Neural crest cell (in vitro differentiated cells): ENCODE measurements around the gene NXPH4. TPM values are rescaled to one million over a fixed set of nuclear protein-coding genes. Genes with fewer than 3 reads are reported as not detected.

ENCODE experiments used
- DNase-seq: peaks from one replicate; pipeline ENCODE4 v3.0.0; 2021; ENCODE audit warnings: low read depth, mixed read lengths, low spot score
- H3K27ac Mint-ChIP-seq: one replicate; pipeline ENCODE4 v1.8.0; 2021; ENCODE audit warnings: mild to moderate bottlenecking, mixed read lengths; ENCODE audit not compliant: unreplicated experiment
- H3K27me3 Mint-ChIP-seq: 2 replicates; pipeline ENCODE4 v1.8.0; 2021; ENCODE audit warnings: low read depth, mild to moderate bottlenecking, mixed read lengths
- H3K36me3 Mint-ChIP-seq: 2 replicates; pipeline ENCODE4 v1.8.0; 2021; ENCODE audit warnings: low read depth, mild to moderate bottlenecking, mixed read lengths
- H3K4me1 Mint-ChIP-seq: 2 replicates; pipeline ENCODE4 v1.8.0; 2021; ENCODE audit warnings: mixed read lengths
- H3K4me3 Mint-ChIP-seq: one replicate; pipeline ENCODE4 v1.8.0; 2021; ENCODE audit warnings: mild to moderate bottlenecking, mixed read lengths
- H3K9me3 Mint-ChIP-seq: 2 replicates; pipeline ENCODE4 v1.8.0; 2021; ENCODE audit warnings: mixed read lengths
- CTCF ChIP-seq: fragments of 200-600 bp; sonication (generic); conservative IDR thresholded peaks from 2 replicates; pipeline ENCODE4 v1.5.0; 2021; ENCODE audit warnings: antibody characterized with exemption, mild to moderate bottlenecking
- total RNA-seq: library from RNA; stranded (reverse); gene quantifications from 2 replicates; pipeline ENCODE4 v1.2.1, GENCODE V29; 2021

The NXPH4 gene
- total RNA-seq, 1 donor from 2014 or later = 0.91 TPM

- H3K27ac Mint-ChIP-seq = no peak overlapping the region
- no peaks in the 10 kb centered on the region for H3K27me3 Mint-ChIP-seq
- no peak for TF ChIP-seq CTCF
- no peaks in the 10 kb centered on the region for H3K4me1 Mint-ChIP-seq
- no peaks in the 10 kb centered on the region for H3K36me3 Mint-ChIP-seq
- H3K4me3 Mint-ChIP-seq = no peak overlapping the region
- no peaks in the 10 kb centered on the region for H3K9me3 Mint-ChIP-seq
- DNase-seq = no peak
Observed at GRCh38 chr12:57203201-57203600, 13.4 kb upstream of the NXPH4 start.

- TF ChIP-seq CTCF = no peak
- no peak overlapping the region for H3K27ac Mint-ChIP-seq
- no peak for DNase-seq
- no peaks in the 10 kb centered on the region for H3K27me3 Mint-ChIP-seq
- H3K36me3 Mint-ChIP-seq = no peaks in the 10 kb centered on the region
- no peaks in the 10 kb centered on the region for H3K4me1 Mint-ChIP-seq
- no peak overlapping the region for H3K4me3 Mint-ChIP-seq
- no peaks in the 10 kb centered on the region for H3K9me3 Mint-ChIP-seq
Observed at GRCh38 chr12:57203791-57204190, 12.8 kb upstream of the NXPH4 start.

- no peaks in the 10 kb centered on the region for H3K36me3 Mint-ChIP-seq
- no peaks in the 10 kb centered on the region for H3K4me1 Mint-ChIP-seq
- no peak overlapping the region for H3K4me3 Mint-ChIP-seq
Observed at GRCh38 chr12:57204454-57204853, 12.1 kb upstream of the NXPH4 start.

GRCh38 chr12:57205186-57205585, 11.4 kb upstream of the NXPH4 start:
- Mint-ChIP-seq H3K36me3 (no peaks in the 10 kb centered on the region), H3K27me3 (no peaks in the 10 kb centered on the region), H3K9me3 (no peaks in the 10 kb centered on the region), H3K4me3 (no peak overlapping the region), H3K27ac (no peak overlapping the region), H3K4me1 (no peaks in the 10 kb centered on the region)
- no peak for DNase-seq
- TF ChIP-seq CTCF = no peak

More at GRCh38 chr12:57204454-57204853, 12.1 kb upstream of the NXPH4 start:
- TF ChIP-seq CTCF = no peak
- H3K9me3 Mint-ChIP-seq = no peaks in the 10 kb centered on the region
- no peaks in the 10 kb centered on the region for H3K27me3 Mint-ChIP-seq
- DNase-seq = no peak
- H3K27ac Mint-ChIP-seq = no peak overlapping the region

GRCh38 chr12:57205931-57206330, 10.7 kb upstream of the NXPH4 start:
- Mint-ChIP-seq H3K4me1 (no peaks in the 10 kb centered on the region), H3K9me3 (no peaks in the 10 kb centered on the region), H3K27ac (peak overlapping the region; percentile 62), H3K4me3 (no peak overlapping the region), H3K27me3 (no peaks in the 10 kb centered on the region), H3K36me3 (no peaks in the 10 kb centered on the region)
- TF ChIP-seq CTCF = no peak
- DNase-seq = no peak
